ENCODE results near the gene SBNO2.
"Not testable (repeated sequence)": the region's sequence is repeated elsewhere in the genome, so short reads cannot be mapped to it uniquely, and the experiment has no call there.

The SBNO2 gene

GRCh38 chr19:1115646-1116420, 58.2 kb downstream of the SBNO2 start:
- ATAC-seq = no peak

GRCh38 chr19:1114728-1115127, 59.3 kb downstream of the SBNO2 start:
- not testable (repeated sequence) for ATAC-seq

DNA sequence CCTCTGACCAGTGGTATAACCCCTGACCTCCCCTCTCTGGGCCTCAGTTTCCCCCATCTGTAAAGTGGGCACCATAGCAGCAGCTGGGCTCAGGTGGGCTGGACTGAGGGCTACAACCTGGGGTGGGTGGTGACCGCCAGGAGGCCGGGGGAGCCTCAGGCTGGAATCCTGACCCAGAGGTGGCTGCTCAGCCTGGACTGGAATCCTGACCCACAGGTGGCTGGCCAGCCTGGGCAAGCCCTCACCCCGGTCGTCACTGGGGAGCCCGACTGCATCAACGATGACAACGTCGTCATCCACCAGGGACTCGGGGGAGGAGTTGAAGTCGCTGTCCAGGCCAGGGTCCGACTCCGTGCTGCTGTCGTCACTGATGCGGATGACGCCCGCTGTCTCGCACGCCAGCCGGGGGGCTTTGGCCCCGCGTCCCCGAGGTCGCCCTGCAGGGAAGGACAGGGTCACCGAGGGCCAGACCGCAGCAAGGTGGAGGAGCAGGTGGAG, 60.0 kb downstream of the SBNO2 start:
- ATAC-seq = no peak

DNA sequence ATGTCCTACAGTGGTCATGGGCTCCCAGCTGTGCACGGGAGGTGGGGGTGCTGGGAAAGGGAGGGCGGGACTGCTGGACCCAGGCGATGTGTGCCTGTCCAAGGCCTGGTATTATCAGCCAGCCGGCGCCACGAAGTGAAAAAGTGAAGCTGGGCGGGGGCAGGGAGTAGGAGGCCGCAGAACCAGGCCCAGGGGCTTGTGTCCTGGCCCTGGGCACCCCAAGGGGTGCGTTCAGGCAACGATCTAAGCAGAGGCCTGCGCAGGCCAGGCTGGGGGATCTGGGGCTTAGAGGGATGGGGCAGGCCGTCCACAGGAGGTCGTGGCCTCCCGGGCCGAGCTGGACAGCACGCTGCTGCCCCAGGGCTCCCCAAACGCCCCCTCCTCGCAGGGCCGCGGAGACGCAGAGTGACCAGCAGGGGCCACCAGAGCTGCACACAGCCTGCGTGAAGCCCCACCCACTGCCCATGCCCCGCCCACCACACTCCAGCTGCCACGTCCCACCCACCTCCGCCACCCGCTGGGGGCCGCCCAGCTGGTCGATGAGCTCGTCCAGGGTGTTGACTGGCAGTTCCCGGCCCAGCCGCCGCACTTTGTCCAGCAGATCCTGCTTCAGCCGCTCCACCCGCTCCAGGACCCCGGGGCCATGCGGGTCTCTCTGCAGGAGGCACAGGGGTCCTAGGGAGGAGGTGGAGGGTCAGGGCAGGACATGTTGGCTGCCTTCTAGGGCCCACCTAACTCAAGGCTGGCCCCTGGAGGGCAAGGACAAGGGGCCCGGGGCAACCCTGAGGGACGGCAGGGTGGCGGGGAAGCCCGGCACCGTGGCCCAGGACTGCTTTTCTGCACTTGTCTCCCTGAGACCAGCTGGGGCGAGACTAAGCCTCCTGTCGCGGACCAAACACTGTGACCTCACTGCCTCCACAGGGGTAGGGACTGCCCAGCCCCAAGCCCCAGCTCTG, 60.8 kb downstream of the SBNO2 start:
- peak; percentile 68 to 73 for ATAC-seq

DNA sequence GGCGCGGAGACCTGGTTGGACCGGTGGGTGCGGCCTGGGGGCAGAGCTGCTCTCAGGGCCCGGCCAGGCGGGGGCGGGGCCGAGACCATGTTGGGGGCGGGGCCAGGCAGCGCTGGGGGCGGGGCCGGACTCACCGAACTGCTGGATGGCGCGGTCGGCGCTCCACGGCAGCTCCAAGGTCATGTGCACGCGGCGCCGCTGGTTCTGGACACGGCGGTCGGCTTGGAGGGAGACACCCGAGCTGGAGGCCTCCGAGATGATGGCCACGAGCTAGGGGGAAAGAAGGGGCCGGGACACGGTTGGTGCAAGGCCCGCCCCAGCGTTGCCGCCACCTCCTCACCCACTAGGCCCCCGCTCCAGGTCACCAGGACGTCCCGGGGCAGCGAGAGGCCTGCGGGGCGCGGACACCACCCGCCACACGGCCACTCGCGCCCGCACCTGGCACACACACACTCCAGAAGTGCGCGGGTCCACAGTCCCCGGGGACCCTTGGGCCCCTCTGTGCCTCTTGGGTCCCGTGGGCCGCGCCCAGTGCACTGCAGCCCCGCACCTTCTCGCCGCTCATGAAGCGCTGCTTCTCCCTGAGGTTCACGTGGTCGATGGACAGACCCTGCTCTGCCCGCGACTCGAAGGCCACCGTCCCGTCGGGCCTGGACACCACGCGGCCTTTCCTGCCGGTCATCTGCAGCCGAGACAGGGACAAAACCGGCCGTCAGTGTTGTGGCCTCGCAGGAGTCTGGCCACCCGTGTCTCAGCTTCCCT, 61.6 kb downstream of the SBNO2 start:
- ATAC-seq = no peak

DNA sequence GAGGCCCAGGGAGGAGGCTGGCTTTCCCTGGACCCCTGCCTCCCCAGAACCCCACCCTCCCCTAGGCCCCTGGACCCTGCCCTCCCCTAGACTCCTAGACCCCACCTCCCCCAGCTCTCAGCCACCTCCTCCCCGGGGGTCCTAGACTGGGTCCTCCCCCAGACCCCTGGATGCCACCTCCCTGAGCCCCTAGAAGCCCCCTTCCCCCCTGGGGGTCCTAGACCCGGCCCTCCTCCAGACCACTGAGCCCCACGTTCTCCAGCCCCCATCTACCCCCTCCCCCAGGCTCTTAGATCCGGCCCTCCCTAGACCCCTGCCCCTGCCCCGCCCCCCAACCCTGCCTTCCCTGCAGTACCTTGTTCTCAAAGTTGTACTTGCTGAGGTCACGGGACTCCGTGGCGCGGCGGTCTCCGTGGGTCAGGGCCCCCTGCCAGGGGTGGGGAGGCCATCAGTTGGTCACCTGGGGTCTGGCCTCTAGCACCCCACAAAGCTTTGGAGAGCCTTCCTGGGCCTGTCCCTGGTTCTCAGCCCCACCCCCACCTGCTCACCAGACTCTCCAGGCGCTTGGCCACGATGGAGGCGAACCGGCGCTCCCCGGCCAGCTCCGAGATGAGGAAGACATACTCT, 62.3 kb downstream of the SBNO2 start:
- no peak for ATAC-seq

GRCh38 chr19:1110809-1111640, 63.0 kb downstream of the SBNO2 start:
- ATAC-seq = no peak

DNA sequence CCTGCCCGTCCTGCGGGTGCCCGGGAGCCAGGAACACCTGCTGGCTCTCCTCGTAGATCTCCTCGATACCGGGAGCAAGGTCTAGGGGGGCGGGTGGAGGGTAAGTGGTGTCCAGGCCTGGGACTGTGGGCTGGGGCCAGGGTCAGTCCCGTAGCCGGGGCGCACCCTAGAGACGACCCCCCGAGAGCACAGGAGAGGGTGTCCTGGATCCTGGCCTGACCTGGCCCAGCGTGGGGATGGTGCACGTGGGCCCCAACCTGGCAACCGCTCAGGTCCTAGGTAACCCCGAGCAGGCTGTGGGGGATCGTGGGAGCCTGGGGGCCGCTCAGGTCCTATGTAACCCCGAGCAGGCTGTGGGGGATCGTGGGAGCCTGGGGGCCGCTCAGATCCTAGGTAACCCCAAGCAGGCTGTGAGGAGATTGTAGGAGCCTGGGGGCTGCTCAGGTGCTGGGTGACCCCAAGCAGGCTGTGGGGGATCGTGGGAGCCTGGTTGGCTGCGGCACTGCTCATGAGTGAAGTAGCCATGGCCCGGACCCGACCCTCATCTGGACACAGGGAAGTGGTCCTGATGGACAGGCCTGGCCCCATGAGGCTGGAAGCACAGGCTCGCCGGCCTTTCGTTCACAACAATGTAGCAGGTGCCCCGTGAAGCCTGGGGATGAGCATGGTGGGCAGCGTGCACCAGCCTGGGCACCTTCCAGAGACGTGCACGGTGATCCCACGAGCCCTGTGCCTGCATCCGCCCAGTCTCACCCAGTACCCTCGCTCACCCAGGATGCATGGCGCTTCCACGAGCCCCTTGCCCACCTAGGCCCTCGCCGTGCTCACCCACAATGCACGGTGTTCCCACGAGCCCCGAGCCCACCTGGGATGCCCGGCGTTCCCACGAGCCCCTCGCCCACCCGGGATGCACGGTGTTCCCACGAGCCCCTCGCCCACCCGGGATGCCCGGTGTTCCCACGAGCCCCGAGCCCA, 64.1 kb downstream of the SBNO2 start:
- ATAC-seq = no peak

- no peak for ATAC-seq
Measured at GRCh38 chr19:1109032-1109551, 65.0 kb downstream of the SBNO2 start.

DNA sequence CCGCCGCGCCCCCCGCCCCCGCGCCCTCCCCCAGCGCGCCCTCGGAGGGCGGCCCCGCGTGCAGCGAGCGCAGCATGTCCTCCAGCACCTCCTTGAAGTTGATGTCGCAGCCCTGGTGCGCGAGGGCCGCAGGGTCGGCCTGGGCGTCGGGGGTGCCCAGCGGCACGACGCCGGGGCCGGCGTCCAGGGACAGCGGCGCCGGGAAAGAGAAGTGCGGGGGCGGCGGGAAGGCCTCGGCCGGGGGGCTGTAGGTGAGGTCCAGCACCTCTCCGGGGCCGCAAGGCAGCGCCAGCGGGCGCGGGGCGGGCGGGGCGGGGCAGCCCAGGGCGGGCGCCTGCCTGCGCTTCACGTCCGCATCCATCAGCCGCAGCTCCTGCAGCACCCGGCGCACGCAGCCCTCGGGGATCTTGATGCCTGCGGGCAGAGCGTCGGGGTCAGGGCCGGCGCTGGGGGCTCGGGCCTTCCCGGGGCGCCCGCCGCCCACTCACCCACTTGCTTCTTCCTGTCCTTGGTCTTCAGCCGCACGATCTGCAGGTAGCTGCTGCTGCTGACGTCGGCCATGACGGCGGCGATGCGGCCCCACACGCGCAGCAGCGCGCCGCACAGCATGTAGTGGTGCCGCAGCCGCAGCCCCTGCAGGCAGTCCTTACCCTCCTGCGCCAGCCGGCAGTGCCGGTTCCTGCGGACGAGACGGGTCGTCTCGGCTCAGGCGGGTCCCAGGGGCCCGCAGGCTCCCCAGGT, 65.6 kb downstream of the SBNO2 start:
- ATAC-seq = no peak

DNA sequence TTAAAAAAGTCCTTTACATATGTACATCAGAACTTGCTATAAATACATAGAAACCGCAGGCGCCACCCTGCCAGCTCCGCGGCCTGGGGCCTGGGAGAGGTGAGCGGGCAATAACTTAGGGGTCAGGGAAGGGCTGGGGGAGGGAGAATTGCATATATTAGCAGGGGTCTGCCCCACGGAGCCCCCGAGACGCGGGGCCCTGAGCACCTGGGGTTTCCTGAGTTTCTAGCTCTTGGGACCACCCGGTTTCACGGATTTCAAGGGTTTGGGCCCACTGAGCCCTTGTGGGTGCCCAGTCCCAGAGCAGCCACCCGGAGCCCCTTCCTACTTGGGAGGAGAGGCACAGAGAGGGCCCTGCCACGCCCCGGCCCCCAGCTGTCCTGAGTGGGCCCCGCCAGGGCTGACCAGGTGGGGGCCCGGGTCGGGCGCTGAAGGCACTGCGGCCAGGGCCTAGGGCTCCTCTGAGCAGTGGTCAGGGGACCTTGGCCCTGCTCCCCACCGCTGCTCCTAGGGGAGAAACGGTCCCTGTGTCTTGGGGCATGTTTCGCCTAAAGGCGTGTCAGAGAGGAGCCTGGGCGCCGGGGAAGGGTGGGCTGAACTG, 66.3 kb downstream of the SBNO2 start:
- no peak for ATAC-seq

DNA sequence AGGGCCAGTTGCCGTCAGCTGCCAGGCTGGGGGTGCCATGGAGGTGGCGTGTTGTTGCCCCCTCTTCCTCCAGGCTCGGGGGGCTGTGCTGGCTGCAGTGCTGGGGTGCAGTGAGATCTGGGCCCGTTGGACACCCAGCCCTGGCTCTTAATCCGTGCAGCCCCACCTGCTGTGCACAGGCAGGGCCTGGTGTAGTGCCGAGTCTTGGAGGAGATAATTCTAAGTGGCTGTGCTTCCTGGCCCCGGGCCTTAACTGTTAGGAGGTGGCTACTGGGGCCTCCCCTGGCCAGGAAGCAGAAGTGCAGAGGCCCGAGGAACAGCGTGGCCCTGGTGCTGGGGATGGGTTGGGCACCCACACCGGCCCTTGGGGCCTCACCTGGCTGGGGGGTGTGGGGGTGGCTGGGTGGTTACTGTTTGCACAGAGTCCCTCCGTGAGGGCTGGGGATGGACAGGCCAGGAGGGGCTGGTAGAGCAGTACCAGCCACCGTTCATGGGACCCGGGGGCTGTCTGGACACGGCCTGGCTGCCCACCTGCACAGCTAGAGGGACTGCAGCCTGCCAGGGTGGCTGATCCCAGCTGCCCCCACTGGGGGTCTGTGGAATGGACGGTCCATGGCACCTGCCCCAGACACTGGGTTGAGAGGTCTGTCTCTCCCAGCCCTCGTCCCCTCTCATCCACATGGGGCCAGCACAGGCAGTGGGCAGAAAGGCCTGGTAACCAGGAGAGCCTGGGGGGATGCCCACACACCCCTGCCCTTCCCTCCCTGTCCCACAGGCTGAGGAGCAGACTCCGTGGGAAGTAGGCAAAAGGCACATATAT, 67.0 kb downstream of the SBNO2 start:
- ATAC-seq = no peak

DNA sequence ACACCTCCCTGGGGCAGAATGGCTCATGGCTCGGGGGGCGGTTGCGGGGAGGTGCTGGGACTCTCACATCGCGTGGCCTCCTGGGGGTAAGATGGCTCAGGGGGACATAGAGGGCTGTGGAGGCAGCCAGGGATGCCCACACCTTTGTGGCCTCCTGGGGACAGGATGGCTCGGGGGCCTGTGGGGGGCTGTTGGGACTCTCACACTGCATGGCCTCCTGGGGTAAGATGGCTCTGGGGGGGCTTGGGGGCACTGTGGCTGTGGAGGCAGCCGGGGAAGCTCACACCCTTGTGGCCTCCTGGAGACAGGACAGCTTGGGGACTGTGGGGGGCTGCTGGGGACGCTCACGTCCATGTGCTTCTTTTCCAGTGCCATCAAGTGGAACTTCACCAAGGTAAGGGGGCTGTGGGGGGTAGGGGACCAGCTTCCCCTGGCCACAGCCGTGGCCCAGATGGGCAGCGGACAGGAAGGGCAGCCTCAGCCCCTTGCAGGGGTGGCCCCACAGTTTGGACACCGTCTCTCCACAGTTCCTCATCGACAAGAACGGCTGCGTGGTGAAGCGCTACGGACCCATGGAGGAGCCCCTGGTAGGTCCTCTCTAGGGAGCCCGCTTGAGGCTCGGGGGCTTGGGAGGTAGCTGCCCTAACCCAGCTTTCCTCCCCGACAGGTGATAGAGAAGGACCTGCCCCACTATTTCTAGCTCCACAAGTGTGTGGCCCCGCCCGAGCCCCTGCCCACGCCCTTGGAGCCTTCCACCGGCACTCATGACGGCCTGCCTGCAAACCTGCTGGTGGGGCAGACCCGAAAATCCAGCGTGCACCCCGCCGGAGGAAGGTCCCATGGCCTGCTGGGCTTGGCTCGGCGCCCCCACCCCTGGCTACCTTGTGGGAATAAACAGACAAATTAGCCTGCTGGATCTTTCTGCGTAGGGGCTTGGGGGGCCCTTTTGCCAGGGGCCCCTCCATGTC, 67.9 kb downstream of the SBNO2 start:
- ATAC-seq = no peak

- no peak for ATAC-seq
Measured at GRCh38 chr19:1105008-1105872, 68.8 kb downstream of the SBNO2 start.

GRCh38 chr19:1104311-1105007, 69.6 kb downstream of the SBNO2 start:
- ATAC-seq = peak; percentile 33 to 45

All from activated CD4-positive, CD25-positive, alpha-beta regulatory T cell treated with anti-CD3 and anti-CD28 coated beads, Interleukin-2, amount 50 U/mL, for 24 hours (primary cell).